VCaP (cell line): ENCODE measurements around the gene ATP5PF.

Experiments
- H3K27ac ChIP-seq: fragments of 450-650 bp; 2 replicates; pipeline ENCODE4 v1.5.1; 2017
- CTCF ChIP-seq: fragments of 450-650 bp; conservative IDR thresholded peaks from 2 replicates; pipeline ENCODE4 v1.5.1; 2017; ENCODE audit warnings: mild to moderate bottlenecking, moderate library complexity

The ATP5PF gene

DNA sequence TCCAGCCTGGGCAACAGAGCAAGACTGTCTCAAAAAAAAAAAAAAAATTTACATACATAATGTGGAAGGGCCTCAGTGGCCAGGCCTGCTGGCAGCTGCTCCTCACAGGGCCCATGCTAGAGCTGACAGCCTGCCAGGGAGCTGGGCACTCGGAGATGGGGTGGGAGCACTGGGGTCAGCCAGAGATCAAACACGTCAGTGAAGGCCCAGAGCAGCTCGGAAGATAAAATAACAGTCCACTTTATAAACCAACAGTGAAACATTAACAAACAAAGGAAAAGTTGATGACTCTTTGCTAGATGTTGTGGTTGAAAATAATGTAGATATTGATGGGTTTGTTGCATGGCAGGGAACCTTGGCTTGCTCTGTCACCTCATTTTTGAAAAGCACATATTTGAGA, 42.7 kb downstream of the ATP5PF start:
- no peak overlapping the region for H3K27ac ChIP-seq
- TF ChIP-seq CTCF, result no peak

- no peak overlapping the region for H3K27ac ChIP-seq
- no peak for TF ChIP-seq CTCF
Observed at GRCh38 chr21:25689226-25689625, 45.5 kb downstream of the ATP5PF start.

- TF ChIP-seq CTCF, result no peak
- no peak overlapping the region for H3K27ac ChIP-seq
Observed at GRCh38 chr21:25688275-25689155, 46.2 kb downstream of the ATP5PF start.

GRCh38 chr21:25687787-25688186, 46.9 kb downstream of the ATP5PF start:
- TF ChIP-seq CTCF, result no peak

GRCh38 chr21:25682382-25682781, 52.3 kb downstream of the ATP5PF start:
- no peak for TF ChIP-seq CTCF

More at GRCh38 chr21:25687787-25688186, 46.9 kb downstream of the ATP5PF start:
- H3K27ac ChIP-seq, result no peak overlapping the region

DNA sequence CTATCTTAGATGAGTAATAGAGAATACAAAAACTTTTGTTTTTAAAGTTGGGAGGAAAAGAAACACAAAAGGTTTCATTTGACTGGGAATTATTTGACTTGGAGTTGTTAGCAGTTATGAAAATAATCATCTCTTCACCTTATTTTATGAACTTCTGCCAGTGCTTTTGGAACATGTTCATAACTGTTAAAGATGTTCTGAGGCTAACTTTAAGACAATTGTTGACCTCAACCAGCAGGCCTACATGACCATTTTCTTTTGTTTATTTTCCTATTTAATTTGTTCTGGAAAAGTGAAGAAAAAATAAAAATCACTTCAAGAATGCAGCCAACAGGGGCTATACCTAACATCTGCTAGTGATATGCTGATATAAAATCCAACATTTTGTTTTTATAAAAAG, 58.3 kb downstream of the ATP5PF start:
- H3K27ac ChIP-seq, result no peak overlapping the region
- no peak for TF ChIP-seq CTCF

More at GRCh38 chr21:25682382-25682781, 52.3 kb downstream of the ATP5PF start:
- no peak overlapping the region for H3K27ac ChIP-seq
